Omental fat pad (tissue), 4 donors: Measurements from ENCODE around the gene APLP2. TPM values are rescaled to one million over a fixed set of nuclear protein-coding genes. Genes with fewer than 3 reads are reported as not detected.
"Not testable (repeated sequence)": the region's sequence is repeated elsewhere in the genome, so short reads cannot be mapped to it uniquely, and the experiment has no call there.

Source experiments
- ATAC-seq: fragments of 150-250 bp; one replicate; pipeline ENCODE4 v1.9.1; 2016; ENCODE audit warnings: mild to moderate bottlenecking, moderate library complexity; ENCODE audit not compliant: low FRiP score
- DNase-seq: peaks from one replicate; pipeline ENCODE4 v3.0.0-alpha.2; 2019; ENCODE audit warnings: low spot score
- total RNA-seq, 4 donors: library from RNA; depleted of rRNA; stranded (reverse); fragments of >200 nt; gene quantifications; one replicate each; pipeline ENCODE4 v1.1.0, GENCODE V29; 2016
- TF ChIP-seq, protein P1 (sequence below), 3 donors: fragments of 450-650 bp; IDR thresholded peaks; one replicate each; pipeline ENCODE4 v1.5.1; 2016 to 2017; ENCODE audit warnings: antibody characterized with exemption in 3 of 3, mild to moderate bottlenecking in 3 of 3, moderate library complexity in 2 of 3

The APLP2 gene
- total RNA-seq, 4 donors from 2014 or later: 288 to 530 (median 485) TPM

DNA sequence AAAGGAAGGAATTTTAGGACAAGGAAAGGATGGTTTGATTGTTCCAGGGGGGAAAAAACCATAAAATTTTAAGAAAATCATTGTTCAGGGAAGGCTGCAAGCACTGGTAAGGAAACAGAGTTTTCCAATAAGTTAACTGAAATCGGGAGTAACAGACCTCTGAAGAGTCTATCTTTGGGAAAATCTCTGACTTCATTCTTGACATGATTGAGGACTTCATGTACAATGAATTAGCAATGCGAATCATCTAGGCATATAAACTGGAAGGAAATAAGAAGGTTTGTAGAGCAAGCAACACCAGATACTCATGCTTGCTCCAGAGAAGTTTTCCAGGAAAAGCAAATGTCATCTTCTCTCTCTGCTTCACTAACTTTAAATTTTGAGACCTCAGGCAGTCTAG lies 18.5 kb downstream of the APLP2 start:
- TF ChIP-seq, protein P1, sequence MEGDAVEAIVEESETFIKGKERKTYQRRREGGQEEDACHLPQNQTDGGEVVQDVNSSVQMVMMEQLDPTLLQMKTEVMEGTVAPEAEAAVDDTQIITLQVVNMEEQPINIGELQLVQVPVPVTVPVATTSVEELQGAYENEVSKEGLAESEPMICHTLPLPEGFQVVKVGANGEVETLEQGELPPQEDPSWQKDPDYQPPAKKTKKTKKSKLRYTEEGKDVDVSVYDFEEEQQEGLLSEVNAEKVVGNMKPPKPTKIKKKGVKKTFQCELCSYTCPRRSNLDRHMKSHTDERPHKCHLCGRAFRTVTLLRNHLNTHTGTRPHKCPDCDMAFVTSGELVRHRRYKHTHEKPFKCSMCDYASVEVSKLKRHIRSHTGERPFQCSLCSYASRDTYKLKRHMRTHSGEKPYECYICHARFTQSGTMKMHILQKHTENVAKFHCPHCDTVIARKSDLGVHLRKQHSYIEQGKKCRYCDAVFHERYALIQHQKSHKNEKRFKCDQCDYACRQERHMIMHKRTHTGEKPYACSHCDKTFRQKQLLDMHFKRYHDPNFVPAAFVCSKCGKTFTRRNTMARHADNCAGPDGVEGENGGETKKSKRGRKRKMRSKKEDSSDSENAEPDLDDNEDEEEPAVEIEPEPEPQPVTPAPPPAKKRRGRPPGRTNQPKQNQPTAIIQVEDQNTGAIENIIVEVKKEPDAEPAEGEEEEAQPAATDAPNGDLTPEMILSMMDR (IDR thresholded peaks at IDR 0.05): no peak
- DNase-seq: no peak
- ATAC-seq: no peak

DNA sequence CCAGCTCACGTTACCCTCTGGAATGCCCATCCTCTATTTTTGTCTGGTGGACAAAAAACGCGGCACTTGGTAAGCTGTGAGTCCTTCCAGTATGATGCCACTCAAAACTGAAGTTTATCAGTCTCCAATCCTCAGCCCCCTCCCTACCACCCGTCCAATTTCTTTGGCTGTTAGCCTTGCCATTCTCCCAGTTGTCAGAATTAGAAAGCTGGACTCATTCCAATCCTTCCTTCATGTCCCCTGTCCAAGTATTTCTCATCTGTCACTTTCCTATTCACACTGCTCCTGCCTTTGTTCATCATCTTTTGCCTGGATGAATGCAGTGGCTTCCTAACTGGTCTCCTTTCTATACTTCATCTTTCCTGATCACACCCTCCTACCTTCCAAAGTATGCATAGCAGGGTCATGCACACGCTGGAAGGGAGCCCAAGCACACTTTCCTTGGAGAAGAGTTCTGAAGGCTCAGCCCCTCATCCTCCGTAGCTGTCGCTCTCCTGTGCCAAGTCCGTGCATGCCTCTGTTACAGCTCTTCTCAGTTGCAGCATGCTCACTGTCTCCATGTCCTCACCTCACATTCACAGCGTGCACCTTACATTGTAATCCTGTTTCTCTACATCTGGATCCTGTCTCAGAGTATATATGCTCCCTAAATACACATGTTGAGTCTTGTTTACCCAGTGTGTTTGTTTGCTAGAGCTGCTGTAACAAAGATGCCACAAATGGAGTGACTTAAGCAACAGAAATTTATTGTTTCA lies 19.4 kb downstream of the APLP2 start:
- DNase-seq (no peak), ATAC-seq (no peak)
- TF ChIP-seq, protein P1 (IDR thresholded peaks at IDR 0.05): no peak

DNA sequence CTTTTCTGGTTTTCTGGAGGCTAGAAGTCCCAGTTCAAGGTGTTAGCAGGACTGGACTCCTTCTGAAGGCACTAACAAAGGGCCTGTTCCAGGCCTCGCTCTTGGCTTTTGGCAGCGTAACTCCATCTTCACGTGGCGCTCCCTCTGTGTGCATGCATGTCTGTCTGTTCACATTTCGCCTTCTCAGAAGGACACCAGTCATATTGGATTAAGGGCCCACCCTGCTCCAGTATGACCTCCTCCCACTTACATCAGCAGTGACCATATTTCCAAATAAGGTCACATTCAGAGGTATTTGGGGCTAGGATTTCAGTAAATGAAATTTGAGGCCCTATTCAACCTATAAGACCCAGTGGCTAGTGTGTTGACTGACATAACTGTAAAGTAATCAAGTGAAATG lies 20.0 kb downstream of the APLP2 start:
- DNase-seq: no peak
- TF ChIP-seq, protein P1 (IDR thresholded peaks at IDR 0.05): no peak

DNA sequence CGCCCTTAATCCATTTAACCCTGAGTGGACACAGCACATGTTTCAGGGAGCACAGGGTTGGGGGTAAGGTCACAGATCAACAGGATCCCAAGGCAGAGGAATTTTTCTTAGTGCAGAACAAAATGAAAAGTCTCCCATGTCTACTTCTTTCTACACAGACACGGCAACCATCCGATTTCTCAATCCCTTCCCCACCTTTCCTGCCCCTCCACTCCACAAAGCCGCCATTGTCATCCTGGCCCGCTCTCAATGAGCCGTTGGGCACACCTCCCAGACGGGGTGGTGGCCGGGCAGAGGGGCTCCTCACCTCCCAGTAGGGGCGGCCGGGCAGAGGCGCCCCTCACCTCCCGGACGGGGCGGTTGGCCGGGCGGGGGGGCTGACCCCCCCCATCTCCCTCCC lies 20.8 kb downstream of the APLP2 start:
- DNase-seq, ATAC-seq: not testable (repeated sequence)

More for the DNA sequence above, 20.0 kb downstream of the APLP2 start:
- ATAC-seq: no peak

DNA sequence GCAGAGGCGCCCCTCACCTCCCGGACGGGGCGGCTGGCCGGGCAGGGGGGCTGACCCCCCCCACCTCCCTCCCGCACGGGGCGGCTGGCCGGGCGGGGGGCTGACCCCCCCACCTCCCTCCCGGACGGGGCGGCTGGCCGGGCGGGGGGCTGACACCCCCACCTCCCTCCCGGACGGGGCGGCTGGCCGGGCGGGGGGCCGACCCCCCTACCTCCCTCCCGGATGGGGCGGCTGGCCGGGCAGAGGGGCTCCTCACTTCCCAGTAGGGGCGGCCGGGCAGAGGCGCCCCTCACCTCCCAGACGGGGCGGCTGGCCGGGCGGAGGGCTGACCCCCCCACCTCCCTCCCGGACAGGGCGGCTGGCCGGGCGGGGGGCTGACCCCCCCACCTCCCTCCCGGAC lies 21.5 kb downstream of the APLP2 start:
- not testable (repeated sequence) for DNase-seq, ATAC-seq

DNA sequence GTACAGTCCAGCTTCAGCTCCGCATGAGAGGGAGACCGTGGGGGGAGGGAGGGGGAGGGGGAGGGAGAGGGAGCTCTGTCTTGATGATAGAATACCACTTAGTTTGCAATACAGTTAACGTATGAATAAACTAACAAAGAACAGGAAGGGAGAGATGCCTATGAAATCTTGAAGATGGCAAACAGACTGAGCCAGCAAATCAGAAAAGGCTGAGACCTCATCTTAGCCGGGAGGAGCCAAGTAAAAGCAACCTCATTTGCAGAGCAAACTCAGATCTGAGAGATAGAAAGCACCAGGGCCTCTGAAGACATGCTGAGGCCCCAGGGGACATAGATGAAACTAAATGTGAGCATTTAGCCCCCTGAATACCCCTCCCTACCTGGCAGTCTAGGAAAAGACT lies 23.0 kb downstream of the APLP2 start:
- DNase-seq: no peak
- TF ChIP-seq, protein P1 (IDR thresholded peaks at IDR 0.05): no peak
- ATAC-seq: no peak

DNA sequence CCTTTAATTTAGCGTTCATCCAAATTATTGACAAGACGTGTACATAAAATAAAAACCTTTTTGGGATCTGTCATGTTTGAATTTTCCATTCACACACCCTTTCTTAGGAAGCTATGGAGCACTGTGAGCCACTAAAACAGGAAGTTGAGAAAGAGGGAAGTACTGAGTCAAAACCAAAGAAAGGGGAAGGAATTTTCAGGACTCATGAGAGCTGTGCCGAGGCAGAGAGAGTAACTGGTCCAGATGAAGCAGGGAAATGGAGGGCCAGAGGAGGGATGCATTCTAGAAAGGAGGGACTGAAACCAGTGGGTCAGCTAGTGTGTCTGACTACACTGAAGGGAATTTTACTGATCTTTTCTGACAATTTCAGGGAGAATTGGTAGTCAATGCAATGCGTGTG lies 24.9 kb downstream of the APLP2 start:
- ATAC-seq (no peak), DNase-seq (no peak)
- TF ChIP-seq, protein P1 (IDR thresholded peaks at IDR 0.05): no peak

DNA sequence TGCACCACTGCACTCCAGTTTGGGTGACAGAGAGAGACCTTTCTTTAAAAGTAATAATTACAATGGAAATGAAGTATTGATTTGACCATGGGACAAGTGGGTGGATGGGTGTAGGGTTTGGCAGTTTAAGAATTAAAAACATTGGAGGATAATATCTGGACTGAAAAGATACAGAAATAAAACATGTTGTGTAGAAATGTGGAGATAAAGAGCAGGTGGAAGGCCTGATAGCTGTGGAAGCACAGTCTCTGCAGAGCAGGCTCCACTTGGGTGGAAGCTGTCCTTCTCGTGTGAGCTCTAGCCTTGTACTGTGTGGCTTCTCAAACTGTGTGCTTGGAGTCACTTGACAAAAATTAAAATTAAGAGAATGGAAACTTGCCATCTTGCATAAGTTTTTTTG lies 25.6 kb downstream of the APLP2 start:
- TF ChIP-seq, protein P1 (IDR thresholded peaks at IDR 0.05): no peak
- DNase-seq (no peak), ATAC-seq (no peak)
